WTC11 (cell line): ENCODE measurements around the gene PDE1C. TPM values are rescaled to one million over a fixed set of nuclear protein-coding genes. Genes with fewer than 3 reads are reported as not detected.

Experiments used
- ATAC-seq: fragments of 200-7000 bp; cut with Tn5 transposase; 2 replicates; pipeline ENCODE4 v1.10.0; 2021; ENCODE audit warnings: mild to moderate bottlenecking, moderate library complexity
- CTCF ChIA-PET: fragments of 300-600 bp; sonication (Branson Sonifier 250); formaldehyde crosslinking; loops from one replicate; lab custom pipeline; 2021; ENCODE audit warnings: antibody characterized with exemption; lab: Charles Lee
- POLR2A ChIA-PET: fragments of 350-600 bp; sonication (Branson Sonifier 250); formaldehyde crosslinking; loops from one replicate; lab custom pipeline; 2021; ENCODE audit warnings: antibody characterized with exemption; lab: Charles Lee
- DNase-seq: peaks from one replicate; pipeline ENCODE4 v3.0.0; 2021; ENCODE audit warnings: low spot score
- H3K27ac Mint-ChIP-seq: 2 replicates; pipeline ENCODE4 v1.8.0; 2021; ENCODE audit warnings: mixed read lengths
- H3K27me3 Mint-ChIP-seq: 2 replicates; pipeline ENCODE4 v1.8.0; 2021; ENCODE audit warnings: low read depth, mild to moderate bottlenecking, moderate library complexity, mixed read lengths
- H3K36me3 Mint-ChIP-seq: 2 replicates; pipeline ENCODE4 v1.8.0; 2021; ENCODE audit warnings: mixed read lengths
- H3K4me1 Mint-ChIP-seq: 2 replicates; pipeline ENCODE4 v1.8.0; 2022; ENCODE audit warnings: mixed read lengths
- H3K4me3 Mint-ChIP-seq: 2 replicates; pipeline ENCODE4 v1.8.0; 2021; ENCODE audit warnings: mild to moderate bottlenecking, moderate library complexity, mixed read lengths
- H3K9me3 Mint-ChIP-seq: 2 replicates; pipeline ENCODE4 v1.8.0; 2021; ENCODE audit warnings: mixed read lengths
- ATF1 ChIP-seq: sonication (generic); formaldehyde crosslinking; IDR thresholded peaks from 2 replicates; pipeline ENCODE4 v1.8.1; 2023; ENCODE audit warnings: mild to moderate bottlenecking, moderate library complexity, missing genetic modification reagents
- CREM ChIP-seq: sonication (generic); formaldehyde crosslinking; IDR thresholded peaks from 2 replicates; pipeline ENCODE4 v1.8.1; 2022; ENCODE audit warnings: mild to moderate bottlenecking, missing genetic modification reagents, moderate library complexity
- EMX1 ChIP-seq: fragments of 250-450 bp; sonication (Bioruptor Pico); IDR thresholded peaks from 2 replicates; pipeline ENCODE4 v1.8.0; 2021; ENCODE audit warnings: mild to moderate bottlenecking
- FOXJ3 ChIP-seq: sonication (generic); formaldehyde crosslinking; IDR thresholded peaks from 2 replicates; pipeline ENCODE4 v1.9.0; 2021; ENCODE audit warnings: missing genetic modification reagents, mild to moderate bottlenecking, borderline replicate concordance
- HMGA2 ChIP-seq: fragments of 250-450 bp; sonication (Bioruptor Pico); IDR thresholded peaks from 2 replicates; pipeline ENCODE4 v1.4.0; 2021; ENCODE audit warnings: mild to moderate bottlenecking, moderate library complexity
- NFATC4 ChIP-seq: fragments of 250-450 bp; sonication (Bioruptor Pico); IDR thresholded peaks from 2 replicates; pipeline ENCODE4 v1.9.0; 2021; ENCODE audit warnings: mild to moderate bottlenecking
- SMAD4 ChIP-seq: sonication (generic); formaldehyde crosslinking; IDR thresholded peaks from 2 replicates; pipeline ENCODE4 v1.8.0; 2022; ENCODE audit warnings: mild to moderate bottlenecking, missing genetic modification reagents
- SOX15 ChIP-seq: fragments of 250-450 bp; sonication (Bioruptor Pico); IDR thresholded peaks from 2 replicates; pipeline ENCODE4 v1.9.0; 2021; ENCODE audit warnings: mild to moderate bottlenecking
- TEAD1 ChIP-seq: sonication (generic); formaldehyde crosslinking; IDR thresholded peaks from 2 replicates; pipeline ENCODE4 v1.8.0; 2022; ENCODE audit warnings: mild to moderate bottlenecking, missing genetic modification reagents
- ZNF121 ChIP-seq: sonication (generic); formaldehyde crosslinking; IDR thresholded peaks from 2 replicates; pipeline ENCODE4 v1.8.0; 2023; ENCODE audit warnings: missing genetic modification reagents
- total RNA-seq: library from RNA; stranded (reverse); gene quantifications from 3 replicates; pipeline ENCODE4 v1.2.3, GENCODE V29; 2021
- TF ChIP-seq, protein P1 (sequence below): sonication (generic); formaldehyde crosslinking; IDR thresholded peaks from 2 replicates; pipeline ENCODE4 v1.8.0; 2022; ENCODE audit warnings: mild to moderate bottlenecking, missing genetic modification reagents
- TF ChIP-seq, protein P2 (sequence below): fragments of 250-450 bp; sonication (Bioruptor Pico); IDR thresholded peaks from 2 replicates; pipeline ENCODE4 v1.8.0; 2021; ENCODE audit warnings: mild to moderate bottlenecking
- TF ChIP-seq, protein P3 (sequence below): sonication (generic); formaldehyde crosslinking; conservative IDR thresholded peaks from 2 replicates; pipeline ENCODE4 v1.8.1; 2023; ENCODE audit warnings: mild to moderate bottlenecking, low read depth, missing genetic modification reagents, moderate library complexity
- TF ChIP-seq, protein P4 (sequence below): sonication (generic); formaldehyde crosslinking; IDR thresholded peaks from 2 replicates; pipeline ENCODE4 v1.8.1; 2023; ENCODE audit warnings: mild to moderate bottlenecking, missing genetic modification reagents, moderate library complexity
- TF ChIP-seq, protein P5 (sequence below): sonication (generic); formaldehyde crosslinking; IDR thresholded peaks from 2 replicates; pipeline ENCODE4 v1.8.0; 2022; ENCODE audit warnings: mild to moderate bottlenecking, missing genetic modification reagents
- TF ChIP-seq, protein P6 (sequence below): sonication (generic); formaldehyde crosslinking; IDR thresholded peaks from 2 replicates; pipeline ENCODE4 v1.8.0; 2022; ENCODE audit warnings: mild to moderate bottlenecking, missing genetic modification reagents
- TF ChIP-seq, protein P7 (sequence below): sonication (generic); formaldehyde crosslinking; IDR thresholded peaks from 2 replicates; pipeline ENCODE4 v1.8.0; 2023; ENCODE audit warnings: mild to moderate bottlenecking, missing genetic modification reagents
- TF ChIP-seq, protein P8 (sequence below): sonication (generic); formaldehyde crosslinking; IDR thresholded peaks from 2 replicates; pipeline ENCODE4 v1.8.1; 2023; ENCODE audit warnings: mild to moderate bottlenecking, missing genetic modification reagents, borderline replicate concordance

PDE1C gene
- total RNA-seq, 1 experiment from 2014 or later: 0.55 TPM

DNA sequence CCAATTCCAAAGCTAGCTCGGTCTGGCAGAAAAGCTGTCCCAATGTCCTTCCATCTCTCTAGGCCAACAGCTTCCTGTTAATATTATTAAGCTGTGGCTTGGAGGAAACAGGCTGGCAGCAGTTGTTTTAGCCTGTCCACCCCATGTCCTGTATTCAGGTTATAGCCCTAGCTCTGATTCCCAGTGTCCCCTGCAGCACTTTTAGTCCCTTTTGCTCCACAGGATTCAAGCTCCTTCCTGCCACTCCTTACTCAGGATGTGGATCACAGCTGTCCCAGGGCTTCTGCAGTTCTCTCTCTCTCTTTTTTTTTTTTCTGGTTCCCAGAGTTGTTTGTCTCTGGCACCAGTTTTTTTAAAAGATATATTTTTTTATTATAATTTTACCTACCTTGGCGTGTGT, 298.0 kb downstream of the PDE1C start (continued):
- TF ChIP-seq, protein P1, sequence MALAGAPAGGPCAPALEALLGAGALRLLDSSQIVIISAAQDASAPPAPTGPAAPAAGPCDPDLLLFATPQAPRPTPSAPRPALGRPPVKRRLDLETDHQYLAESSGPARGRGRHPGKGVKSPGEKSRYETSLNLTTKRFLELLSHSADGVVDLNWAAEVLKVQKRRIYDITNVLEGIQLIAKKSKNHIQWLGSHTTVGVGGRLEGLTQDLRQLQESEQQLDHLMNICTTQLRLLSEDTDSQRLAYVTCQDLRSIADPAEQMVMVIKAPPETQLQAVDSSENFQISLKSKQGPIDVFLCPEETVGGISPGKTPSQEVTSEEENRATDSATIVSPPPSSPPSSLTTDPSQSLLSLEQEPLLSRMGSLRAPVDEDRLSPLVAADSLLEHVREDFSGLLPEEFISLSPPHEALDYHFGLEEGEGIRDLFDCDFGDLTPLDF: no peak
- no peak for TF ChIP-seq NFATC4 (CRISPR knock-in tag)
- TF ChIP-seq CREM (CRISPR knock-in tag): no peak
- TF ChIP-seq HMGA2 (CRISPR knock-in tag): no peak
- TF ChIP-seq, protein P2, sequence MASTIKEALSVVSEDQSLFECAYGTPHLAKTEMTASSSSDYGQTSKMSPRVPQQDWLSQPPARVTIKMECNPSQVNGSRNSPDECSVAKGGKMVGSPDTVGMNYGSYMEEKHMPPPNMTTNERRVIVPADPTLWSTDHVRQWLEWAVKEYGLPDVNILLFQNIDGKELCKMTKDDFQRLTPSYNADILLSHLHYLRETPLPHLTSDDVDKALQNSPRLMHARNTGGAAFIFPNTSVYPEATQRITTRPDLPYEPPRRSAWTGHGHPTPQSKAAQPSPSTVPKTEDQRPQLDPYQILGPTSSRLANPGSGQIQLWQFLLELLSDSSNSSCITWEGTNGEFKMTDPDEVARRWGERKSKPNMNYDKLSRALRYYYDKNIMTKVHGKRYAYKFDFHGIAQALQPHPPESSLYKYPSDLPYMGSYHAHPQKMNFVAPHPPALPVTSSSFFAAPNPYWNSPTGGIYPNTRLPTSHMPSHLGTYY: no peak
- TF ChIP-seq, protein P3, sequence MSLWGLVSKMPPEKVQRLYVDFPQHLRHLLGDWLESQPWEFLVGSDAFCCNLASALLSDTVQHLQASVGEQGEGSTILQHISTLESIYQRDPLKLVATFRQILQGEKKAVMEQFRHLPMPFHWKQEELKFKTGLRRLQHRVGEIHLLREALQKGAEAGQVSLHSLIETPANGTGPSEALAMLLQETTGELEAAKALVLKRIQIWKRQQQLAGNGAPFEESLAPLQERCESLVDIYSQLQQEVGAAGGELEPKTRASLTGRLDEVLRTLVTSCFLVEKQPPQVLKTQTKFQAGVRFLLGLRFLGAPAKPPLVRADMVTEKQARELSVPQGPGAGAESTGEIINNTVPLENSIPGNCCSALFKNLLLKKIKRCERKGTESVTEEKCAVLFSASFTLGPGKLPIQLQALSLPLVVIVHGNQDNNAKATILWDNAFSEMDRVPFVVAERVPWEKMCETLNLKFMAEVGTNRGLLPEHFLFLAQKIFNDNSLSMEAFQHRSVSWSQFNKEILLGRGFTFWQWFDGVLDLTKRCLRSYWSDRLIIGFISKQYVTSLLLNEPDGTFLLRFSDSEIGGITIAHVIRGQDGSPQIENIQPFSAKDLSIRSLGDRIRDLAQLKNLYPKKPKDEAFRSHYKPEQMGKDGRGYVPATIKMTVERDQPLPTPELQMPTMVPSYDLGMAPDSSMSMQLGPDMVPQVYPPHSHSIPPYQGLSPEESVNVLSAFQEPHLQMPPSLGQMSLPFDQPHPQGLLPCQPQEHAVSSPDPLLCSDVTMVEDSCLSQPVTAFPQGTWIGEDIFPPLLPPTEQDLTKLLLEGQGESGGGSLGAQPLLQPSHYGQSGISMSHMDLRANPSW (CRISPR knock-in tag): no peak
- TF ChIP-seq FOXJ3 (CRISPR knock-in tag): no peak
- TF ChIP-seq SOX15: no peak
- TF ChIP-seq ATF1: no peak
- TF ChIP-seq, protein P4, sequence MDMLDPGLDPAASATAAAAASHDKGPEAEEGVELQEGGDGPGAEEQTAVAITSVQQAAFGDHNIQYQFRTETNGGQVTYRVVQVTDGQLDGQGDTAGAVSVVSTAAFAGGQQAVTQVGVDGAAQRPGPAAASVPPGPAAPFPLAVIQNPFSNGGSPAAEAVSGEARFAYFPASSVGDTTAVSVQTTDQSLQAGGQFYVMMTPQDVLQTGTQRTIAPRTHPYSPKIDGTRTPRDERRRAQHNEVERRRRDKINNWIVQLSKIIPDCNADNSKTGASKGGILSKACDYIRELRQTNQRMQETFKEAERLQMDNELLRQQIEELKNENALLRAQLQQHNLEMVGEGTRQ (CRISPR knock-in tag): no peak
- TF ChIP-seq ZNF121: no peak

DNA sequence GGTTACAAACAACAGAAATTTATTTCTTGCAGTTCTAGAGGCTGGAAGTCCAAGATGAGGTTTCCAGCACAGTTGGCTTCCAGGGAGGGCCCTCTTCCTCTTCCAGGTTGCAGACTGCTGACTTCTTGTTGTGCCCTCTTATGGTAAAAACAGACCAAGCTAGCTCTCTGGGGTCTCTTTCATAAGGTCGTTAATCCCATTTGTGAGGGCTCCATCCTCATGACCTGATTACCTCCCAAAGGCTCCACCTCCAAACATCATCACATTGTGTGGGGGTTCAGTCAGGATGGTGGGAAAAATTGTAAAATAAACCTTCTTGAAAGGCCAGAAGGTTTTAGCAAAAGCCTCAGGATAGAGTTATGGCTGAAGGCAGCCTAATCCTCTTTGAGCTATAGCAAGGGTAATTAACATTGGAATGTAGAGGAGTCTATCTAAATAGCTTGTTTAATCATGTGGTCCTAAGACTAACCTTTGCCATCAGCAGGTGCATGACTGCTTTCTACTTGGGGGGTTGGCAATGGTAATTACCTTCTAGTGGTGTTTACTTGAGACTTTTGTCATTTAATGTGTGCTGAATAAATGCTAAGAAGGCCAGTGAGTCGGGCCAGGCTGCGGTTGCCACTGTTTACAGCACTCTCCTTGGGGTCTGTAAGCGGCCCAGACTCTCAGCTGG, 302.4 kb downstream of the PDE1C start:
- no peak overlapping the region for H3K27ac Mint-ChIP-seq
- DNase-seq (peak; percentile 68), ATAC-seq (peak; percentile 96)
- H3K27me3 Mint-ChIP-seq: peaks cover 100% of the 10 kb centered on the region
- H3K36me3 Mint-ChIP-seq: no peaks in the 10 kb centered on the region
- peaks cover 9% of the 10 kb centered on the region for H3K4me1 Mint-ChIP-seq
- CTCF ChIA-PET: interaction anchor here (0.7 to 1.2 kb wide), 10 partner anchors 14 to 436 kb away, joined by 3 to 9 read pairs (median 3); no protein-coding TSS in a partner anchor
- POLR2A ChIA-PET: no interaction called here
- no peak overlapping the region for H3K4me3 Mint-ChIP-seq
- H3K9me3 Mint-ChIP-seq: no peaks in the 10 kb centered on the region
- TF ChIP-seq, protein P5, sequence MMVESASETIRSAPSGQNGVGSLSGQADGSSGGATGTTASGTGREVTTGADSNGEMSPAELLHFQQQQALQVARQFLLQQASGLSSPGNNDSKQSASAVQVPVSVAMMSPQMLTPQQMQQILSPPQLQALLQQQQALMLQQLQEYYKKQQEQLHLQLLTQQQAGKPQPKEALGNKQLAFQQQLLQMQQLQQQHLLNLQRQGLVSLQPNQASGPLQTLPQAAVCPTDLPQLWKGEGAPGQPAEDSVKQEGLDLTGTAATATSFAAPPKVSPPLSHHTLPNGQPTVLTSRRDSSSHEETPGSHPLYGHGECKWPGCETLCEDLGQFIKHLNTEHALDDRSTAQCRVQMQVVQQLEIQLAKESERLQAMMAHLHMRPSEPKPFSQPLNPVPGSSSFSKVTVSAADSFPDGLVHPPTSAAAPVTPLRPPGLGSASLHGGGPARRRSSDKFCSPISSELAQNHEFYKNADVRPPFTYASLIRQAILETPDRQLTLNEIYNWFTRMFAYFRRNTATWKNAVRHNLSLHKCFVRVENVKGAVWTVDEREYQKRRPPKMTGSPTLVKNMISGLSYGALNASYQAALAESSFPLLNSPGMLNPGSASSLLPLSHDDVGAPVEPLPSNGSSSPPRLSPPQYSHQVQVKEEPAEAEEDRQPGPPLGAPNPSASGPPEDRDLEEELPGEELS (CRISPR knock-in tag): peak; percentile 34; the same call in 1 of the 2 replicates
- TF ChIP-seq, protein P6, sequence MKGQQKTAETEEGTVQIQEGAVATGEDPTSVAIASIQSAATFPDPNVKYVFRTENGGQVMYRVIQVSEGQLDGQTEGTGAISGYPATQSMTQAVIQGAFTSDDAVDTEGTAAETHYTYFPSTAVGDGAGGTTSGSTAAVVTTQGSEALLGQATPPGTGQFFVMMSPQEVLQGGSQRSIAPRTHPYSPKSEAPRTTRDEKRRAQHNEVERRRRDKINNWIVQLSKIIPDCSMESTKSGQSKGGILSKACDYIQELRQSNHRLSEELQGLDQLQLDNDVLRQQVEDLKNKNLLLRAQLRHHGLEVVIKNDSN (CRISPR knock-in tag): peak; percentile 49; the same call in 1 of the 2 replicates
- TF ChIP-seq HMGA2 (CRISPR knock-in tag) (no peak), TEAD1 (CRISPR knock-in tag) (peak; percentile 87; the same call in 1 of the 2 replicates), SMAD4 (CRISPR knock-in tag) (0 out of 2 replicates have a peak, but pooled peaks have one; percentile 58), NFATC4 (CRISPR knock-in tag) (0 out of 2 replicates have a peak, but pooled peaks have one; percentile 23), EMX1 (CRISPR knock-in tag) (no peak)
- TF ChIP-seq, protein P7, sequence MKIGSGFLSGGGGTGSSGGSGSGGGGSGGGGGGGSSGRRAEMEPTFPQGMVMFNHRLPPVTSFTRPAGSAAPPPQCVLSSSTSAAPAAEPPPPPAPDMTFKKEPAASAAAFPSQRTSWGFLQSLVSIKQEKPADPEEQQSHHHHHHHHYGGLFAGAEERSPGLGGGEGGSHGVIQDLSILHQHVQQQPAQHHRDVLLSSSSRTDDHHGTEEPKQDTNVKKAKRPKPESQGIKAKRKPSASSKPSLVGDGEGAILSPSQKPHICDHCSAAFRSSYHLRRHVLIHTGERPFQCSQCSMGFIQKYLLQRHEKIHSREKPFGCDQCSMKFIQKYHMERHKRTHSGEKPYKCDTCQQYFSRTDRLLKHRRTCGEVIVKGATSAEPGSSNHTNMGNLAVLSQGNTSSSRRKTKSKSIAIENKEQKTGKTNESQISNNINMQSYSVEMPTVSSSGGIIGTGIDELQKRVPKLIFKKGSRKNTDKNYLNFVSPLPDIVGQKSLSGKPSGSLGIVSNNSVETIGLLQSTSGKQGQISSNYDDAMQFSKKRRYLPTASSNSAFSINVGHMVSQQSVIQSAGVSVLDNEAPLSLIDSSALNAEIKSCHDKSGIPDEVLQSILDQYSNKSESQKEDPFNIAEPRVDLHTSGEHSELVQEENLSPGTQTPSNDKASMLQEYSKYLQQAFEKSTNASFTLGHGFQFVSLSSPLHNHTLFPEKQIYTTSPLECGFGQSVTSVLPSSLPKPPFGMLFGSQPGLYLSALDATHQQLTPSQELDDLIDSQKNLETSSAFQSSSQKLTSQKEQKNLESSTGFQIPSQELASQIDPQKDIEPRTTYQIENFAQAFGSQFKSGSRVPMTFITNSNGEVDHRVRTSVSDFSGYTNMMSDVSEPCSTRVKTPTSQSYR (CRISPR knock-in tag): 0 out of 2 replicates have a peak, but pooled peaks have one; percentile 49
- TF ChIP-seq, protein P8, sequence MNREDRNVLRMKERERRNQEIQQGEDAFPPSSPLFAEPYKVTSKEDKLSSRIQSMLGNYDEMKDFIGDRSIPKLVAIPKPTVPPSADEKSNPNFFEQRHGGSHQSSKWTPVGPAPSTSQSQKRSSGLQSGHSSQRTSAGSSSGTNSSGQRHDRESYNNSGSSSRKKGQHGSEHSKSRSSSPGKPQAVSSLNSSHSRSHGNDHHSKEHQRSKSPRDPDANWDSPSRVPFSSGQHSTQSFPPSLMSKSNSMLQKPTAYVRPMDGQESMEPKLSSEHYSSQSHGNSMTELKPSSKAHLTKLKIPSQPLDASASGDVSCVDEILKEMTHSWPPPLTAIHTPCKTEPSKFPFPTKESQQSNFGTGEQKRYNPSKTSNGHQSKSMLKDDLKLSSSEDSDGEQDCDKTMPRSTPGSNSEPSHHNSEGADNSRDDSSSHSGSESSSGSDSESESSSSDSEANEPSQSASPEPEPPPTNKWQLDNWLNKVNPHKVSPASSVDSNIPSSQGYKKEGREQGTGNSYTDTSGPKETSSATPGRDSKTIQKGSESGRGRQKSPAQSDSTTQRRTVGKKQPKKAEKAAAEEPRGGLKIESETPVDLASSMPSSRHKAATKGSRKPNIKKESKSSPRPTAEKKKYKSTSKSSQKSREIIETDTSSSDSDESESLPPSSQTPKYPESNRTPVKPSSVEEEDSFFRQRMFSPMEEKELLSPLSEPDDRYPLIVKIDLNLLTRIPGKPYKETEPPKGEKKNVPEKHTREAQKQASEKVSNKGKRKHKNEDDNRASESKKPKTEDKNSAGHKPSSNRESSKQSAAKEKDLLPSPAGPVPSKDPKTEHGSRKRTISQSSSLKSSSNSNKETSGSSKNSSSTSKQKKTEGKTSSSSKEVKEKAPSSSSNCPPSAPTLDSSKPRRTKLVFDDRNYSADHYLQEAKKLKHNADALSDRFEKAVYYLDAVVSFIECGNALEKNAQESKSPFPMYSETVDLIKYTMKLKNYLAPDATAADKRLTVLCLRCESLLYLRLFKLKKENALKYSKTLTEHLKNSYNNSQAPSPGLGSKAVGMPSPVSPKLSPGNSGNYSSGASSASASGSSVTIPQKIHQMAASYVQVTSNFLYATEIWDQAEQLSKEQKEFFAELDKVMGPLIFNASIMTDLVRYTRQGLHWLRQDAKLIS: 0 out of 2 replicates have a peak, but pooled peaks have one; percentile 15
- TF ChIP-seq, protein P4 (CRISPR knock-in tag): peak; percentile 45; the same call in 1 of the 2 replicates
